CD4-positive, alpha-beta T cell treated with Interleukin-6 for 4 hours (primary cell): ENCODE measurements around the gene PRDM15.

Experiments used
- DNase-seq: peaks from one replicate; pipeline ENCODE4 v3.0.0-alpha.2; 2020; ENCODE audit warnings: mixed read lengths

The PRDM15 gene

DNA sequence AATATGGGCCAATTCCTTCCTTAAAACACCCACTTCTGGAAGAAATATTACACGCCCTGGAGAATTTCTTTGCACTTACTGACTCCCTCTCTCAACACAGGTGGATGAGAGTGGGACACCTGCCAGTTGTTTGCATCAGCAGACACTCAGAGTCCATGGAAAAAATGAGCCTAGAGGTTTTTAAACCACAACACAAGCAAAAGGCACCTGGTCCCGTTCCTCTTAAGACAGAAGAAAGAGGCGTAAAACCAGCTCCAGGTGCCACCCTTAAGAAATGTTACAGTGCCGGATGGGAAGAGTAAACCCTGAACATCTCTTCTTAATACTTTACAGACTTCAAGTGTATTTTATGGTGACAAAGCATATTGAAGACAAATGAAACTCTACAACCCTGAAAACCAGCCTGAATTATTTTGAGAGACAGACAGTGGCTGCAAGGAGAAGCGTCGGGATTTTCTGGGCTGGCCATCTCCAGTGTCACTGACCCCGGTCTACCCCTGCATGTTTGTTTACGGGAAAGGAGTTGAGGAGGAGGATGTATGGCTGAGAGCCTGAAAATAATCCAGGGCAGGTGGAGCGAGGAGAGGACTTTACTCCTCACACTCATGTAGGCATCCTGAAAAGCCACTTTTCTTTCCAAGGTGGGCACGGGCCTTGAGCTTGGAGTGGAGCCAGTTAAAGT lies 104.5 kb downstream of the PRDM15 start:
- DNase-seq = no peak

DNA sequence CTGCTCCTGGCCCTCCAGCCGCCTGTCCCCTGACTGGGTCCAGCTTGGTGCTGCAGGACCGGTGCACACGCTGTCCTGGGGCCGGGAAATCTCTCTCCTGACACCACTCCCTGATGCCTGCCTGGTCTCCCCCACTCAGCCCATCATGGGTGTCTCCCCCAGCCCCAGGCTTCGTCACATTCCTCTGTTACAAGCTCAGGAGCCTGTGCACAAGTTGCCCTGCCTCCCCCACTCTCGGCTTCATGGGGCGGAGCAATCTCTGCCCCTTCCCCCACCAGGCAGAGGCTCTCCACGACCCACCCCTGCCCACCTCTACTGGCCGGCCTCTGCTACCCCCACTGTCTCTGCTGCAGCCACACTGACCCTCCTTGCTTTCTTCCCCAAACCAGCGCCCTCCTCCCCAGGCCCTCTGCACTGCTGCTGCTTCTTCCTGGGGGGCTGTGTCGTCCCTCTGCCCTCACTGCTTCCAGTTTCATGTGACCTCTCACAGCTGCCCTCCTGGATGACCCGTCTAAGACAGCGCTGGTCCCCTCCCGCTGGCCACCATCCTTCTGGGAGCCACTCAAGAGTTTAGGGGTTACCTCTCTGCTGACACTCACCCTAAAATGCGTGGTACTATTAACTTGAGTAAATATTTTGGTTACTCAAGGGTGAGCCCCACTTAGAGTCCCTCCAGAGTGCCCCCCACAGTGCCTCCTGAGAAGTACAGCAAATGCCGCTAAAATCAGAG lies 106.6 kb downstream of the PRDM15 start:
- DNase-seq = no peak

DNA sequence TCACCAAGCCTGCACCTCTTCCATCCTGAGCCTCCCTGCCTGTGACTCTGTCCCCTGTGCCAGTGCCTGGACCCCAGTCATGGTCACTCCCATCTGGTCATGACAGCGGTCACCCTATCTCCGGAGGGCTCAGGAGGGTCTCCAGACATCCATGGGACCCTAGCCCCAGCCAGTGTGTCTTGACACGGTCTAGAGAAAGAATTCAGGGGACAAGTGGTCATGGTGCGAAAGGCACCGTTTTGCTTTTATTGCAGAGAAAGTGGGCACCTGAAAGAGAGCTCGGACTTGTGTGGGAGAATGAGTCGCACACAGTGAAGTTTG lies 107.6 kb downstream of the PRDM15 start:
- no peak for DNase-seq

DNA sequence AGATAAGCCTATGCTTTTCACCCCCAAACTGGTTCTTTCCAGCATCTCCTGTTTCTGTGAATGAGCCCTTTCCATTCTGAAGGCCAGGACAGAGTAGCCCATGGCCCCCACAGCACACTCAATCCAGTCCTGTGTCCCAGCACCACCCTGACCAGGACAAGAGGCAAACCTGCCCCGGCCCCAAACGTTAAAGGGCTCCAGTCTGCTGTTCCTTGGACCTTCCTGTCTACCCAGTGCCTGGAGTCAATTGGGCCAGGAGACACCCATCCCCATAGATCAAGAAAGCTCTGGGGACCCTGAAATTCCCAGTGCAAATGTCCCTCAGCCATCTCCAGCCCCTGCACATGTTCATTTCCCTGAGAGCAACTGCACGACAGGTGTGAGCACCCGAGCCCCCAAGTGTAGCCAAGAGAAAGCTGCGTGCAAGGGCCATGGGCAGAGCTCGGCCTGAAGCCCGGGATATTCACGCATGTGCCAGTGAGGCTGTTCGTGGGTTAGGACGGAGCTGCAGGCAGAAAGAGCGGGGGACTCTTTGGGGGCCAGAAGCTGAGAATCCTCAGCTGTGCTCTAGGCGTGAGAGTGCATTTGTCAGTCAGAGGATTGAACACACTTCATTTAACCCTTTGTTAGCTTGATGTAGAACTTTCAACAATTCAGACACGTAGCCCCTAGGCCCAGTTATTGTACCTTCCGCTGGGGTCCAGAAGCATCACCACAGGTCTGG lies 108.1 kb downstream of the PRDM15 start:
- DNase-seq = no peak

DNA sequence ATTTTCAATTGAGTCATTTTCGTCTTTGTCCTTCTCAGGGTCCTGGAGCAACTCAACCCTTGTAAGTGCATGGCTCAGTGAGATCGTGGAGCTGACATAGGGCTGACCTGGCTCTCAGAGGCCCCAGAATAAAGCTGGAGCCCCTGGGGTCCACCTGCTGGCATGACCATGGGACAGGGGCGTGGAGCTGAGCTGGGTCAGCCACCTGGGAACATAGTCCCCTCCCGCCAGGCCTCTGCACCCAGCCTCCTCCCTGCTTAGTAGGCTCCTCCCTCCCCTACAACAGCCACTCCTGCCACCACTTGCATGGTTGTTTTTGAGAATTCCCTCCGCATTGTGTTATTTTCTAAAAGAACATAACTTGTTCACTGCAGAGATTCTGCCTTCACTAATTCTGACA lies 109.2 kb downstream of the PRDM15 start:
- DNase-seq = no peak

DNA sequence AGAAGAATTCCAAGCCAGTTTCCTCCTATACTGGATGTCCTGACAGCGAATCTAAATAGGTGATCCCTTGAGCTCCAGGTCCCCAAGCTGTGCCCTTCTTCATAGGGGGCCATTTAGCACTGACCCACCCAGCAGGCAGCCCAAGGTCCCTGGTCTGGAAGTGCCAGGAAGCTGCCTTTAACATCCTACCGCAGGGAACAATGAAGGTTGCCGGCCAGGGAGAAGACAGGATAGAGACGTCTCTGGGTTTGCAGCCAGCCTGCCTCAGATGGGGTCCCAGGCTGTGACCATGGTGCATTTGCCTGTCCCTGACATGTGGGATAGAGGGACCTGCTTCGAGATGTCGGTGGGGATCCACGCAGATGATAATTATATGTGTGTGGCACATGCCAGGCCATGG lies 109.6 kb downstream of the PRDM15 start:
- DNase-seq = no peak

DNA sequence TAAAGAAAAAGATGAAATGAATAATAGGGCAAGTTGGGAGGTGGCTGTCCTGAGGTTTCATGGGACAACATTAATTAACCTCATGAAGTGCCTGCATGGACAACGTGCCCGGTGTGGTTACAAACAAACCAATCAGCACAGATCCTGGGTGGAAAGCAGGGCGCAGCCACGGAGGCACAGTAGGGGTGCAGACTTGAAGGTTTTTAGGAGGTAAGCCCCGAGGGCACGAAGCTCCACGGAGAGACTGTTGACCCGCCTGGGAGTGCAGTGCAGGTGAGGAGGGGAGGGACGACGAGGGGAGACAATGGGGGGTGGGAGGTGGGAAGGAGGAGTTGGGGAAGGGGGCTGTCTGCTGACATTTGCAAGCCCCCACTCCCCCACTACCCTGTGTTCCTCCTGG lies 110.0 kb downstream of the PRDM15 start:
- DNase-seq = no peak

DNA sequence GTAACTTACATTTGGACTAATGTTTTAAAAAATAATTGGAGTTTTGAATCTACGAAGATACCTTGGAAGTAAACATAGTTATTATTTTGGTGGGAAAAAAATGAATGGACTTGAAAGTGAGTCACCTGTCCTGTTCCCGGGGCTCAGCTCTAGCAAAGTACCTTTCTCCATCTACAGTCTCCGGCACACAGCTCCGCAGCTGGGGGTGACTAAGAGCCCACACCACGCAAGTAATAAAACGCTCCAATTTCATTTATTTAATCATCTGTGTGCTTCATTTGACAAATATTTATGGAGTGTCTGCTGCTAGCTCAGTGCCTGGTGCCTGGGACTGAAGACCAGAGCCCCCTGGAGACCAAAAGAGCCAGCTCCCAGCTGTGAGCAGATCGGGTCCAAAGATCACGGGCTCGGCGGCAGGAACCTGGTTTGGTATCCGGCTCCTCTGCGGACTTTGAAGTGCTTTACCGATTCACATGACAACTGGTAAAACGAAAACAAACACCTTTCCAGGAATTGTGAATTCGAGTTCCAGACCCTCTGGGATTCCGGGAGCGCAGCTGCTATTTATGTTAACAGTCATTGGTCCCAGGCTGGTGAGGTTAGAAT lies 110.6 kb downstream of the PRDM15 start:
- DNase-seq = peak; percentile 29

DNA sequence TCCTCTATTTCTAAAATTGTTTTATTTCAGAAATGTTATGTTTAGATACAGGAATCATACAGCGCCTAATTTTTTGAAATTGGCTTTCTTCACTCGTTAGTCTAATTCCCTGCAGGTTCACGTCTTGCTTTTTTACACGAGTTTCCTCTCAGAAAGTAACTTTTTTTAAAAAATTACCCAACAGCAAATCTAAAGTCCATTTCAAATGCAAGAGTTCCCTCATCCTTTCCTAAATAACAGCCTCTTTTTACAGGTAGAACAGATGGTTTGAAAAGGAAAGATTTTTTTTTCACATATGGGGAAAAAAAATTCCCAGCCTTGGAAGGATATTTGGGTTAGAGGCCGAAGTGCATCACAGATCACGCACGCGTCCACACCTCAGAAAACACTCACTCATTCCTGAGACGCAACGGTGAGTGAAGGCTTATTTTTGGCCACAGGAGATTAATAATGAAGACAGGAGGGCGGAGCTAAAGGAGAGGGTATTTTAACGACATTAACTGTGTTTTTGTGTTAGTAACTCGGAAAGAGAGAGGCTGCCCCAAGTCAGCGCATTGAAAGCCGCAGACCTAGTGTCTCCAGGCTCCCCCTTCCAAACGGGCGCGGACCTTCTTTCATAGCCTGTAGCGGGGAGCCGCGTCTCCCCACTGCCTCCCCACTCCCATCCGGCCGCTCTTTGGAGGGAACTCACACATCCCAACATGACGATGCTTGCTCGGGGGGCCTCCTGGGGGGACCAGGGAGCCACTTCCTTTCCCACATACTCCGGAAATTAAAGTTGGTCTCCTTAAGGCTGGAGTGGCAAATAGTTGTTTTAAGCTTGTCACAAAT lies 111.3 kb downstream of the PRDM15 start:
- DNase-seq = peak; percentile 7

DNA sequence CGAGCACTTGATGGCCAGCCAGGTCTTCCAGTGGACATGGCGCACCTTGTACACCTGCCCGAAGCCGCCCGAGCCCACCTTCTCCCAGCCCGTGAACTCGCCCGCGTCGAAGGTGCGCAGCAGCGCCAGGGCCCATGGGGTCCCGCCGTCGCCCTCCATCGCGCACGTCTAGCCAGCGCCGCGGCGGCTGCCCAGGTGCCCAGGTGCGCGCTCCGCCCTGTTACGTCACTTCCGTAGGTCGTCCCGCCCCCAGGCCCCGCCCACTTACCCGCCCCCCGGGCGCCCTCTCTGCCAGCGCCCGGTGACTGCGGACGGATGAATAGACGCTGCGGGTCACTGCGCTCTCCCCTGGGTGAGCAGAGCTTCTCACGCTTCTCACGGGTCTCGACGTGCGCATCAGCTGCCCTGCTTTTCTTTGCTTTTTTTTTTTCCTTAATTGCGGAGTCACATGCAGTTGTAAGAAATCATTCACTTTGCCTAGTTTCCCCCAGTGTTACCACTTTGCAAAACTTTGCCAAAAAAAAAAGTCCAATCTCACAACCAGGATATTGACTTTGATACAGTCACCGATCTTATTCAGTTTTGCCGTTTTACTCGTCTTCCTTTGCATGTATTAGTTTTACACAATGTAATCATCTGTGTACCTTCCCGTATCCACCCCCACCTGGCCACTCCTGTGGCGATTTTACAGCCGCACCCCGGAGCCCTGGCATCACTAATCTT lies 112.1 kb downstream of the PRDM15 start, which contains the start of gene RIPK4:
RIPK4 (minus strand) TSS at position 170 of the 723 bp plus-strand sequence; CDS start at position 159, 11 bp downstream.
- DNase-seq = peak; percentile 66

DNA sequence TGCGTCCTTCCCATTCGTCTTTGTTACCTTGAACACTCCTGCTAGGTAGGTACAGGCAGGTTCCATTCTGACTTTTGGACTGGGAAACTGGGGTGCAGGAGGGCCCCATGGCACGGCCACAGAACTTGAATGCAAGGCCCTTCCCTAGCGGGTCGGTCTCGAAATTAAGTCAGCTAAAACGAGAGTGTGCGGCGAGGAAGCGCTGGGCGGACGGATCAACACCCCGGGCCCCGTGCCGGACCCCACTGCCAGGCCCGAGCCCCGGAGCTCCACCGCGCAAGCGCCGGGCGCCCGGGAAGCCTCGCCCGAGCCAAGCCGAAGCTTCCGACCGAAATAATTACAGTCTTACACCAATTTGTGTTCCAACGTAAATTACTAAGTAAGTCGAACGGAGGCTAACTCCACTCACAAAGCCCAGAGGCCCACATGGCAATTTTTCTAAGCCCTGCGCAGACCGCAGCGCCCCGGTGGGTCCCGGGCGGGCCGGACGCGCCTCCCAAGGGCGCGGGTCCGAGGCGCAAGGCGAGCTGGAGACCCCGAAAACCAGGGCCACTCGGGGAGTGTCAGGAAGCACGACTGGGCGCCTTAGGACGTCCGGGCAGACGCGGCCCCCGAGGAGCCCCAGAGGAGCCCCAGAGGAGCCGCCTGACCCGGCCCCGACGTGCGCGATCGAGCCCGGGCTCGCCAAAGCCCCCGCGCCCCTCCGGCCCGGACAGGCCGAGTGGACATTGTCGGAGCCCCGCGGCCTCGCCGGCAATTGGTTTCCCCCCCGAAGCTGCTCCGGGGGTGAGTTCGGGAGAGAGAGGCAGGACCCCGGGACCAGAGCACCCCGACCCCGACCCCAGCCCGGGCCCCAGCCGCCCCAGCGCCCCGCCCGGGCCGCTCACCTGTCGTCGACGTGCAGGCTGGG lies 112.9 kb downstream of the PRDM15 start:
- no peak for DNase-seq

DNA sequence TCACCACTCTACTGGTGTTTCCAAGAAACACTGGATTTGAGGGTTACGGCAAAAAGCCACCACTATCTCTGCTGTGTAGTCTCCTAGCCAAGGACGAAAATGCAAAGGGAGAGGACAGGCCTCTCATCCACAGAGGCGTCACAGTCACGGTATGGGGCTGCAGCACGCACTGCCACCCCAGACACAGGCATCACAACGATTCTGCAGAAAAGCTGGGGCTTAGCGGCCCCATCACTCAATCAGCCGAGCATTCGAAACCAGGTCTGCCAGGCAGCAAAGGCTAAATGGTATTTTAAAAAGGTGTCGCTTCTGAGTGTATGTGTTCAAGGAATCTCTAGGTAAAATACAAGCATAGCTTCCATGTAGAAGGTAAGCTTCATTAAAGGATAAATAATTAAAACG lies 113.7 kb downstream of the PRDM15 start:
- no peak for DNase-seq

DNA sequence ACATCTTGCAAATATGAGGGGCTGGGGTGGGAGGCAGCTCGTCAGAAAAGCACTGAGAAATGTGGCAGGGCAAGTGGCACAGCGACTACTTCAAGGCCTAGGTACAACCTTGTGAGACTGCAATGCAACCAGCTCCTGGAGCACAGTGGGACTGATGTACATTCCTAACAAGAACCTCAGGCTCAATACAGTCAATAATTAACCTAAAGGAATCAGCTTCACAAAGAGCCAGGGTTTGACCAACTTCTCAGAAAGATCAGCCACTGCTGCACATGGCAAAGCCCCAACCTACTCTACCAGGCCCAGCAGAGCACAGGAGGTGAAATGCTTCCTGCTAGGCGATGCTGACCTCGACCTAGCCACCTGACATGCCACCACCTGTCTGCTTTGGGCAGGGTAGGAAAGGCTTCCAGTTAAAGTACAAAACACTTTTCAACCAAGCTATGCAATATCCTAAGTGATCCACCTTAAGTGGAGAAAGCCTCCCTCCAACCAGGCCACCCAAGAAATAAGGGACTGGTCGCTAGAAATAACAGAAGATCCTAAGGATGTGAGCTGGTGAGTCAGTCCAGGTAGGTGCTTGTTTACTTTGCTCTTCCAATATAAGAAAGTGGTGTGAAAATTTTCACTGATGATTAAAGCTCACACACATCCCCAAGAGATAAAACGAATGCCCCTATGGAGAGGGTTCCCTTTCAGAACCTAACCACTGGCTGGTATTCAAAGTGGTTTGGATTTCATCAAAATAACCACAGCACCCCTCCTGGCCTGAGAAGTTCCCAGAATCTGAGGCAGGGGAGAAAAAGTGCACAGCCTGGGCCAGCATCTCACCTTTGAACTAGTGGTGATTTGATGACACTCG lies 114.4 kb downstream of the PRDM15 start:
- DNase-seq = no peak

DNA sequence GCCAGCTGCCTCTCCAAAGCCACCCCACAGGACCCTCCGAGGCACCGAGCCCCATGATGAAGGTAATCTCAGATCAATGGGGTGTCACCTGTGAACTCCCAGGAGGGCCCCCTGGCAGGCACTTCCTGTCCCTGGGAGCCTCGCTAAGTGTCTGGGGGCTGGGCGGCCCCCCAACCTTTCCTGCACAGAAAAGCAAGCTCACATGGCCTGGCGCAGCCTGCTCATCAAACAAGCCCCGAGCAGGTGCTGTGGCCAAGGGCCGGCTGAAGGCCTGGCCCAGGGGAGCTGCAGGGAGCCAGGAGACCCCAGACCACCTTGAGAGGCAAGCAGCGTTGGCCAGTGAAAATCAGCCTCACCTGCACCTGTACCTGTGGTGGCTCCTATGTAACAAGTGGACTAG lies 115.1 kb downstream of the PRDM15 start:
- DNase-seq = no peak

DNA sequence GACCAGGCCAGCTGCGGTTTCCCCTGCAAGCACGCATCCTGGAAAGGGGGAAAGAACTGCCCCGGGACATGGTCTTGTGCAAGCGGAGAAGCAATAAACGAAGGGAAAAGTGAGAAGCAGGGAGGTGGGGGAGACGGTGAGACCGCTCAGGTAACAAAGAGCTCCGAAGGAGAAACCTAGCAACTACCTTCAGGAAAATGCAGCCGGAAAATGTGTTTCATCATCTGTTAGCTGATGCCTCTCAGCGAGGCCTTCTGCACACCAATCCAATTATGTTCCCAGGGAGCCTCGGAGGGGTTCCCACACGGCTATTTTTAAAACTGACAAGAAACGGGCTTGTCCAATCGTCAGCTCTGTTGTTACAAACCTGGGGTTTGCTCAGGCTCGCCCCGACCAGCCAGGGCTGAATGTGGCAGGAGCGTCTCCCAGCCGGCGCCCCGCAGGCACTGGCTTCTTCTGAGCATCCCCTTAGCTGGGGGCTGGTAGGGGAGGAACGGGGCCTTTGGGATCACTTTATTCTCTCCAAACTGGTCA lies 115.7 kb downstream of the PRDM15 start:
- DNase-seq = no peak

DNA sequence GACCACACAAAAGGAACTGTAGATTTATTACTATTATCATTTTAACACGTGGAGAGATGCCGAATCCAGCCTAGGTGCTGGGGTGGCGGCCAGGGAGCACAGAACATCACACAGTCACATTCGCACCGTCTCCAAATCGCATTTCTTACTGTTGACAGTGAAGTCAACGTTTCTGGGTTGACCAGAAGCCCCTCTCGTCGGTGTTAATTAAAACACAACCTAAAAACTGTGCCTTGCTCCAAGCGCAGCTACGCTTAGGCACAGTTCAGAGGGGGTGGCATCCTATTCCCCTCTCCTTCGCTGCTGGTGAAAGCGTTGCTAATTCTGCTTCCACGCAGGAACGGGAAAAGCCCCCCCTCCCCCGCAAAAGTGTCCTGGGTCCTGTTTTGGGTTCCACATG lies 116.4 kb downstream of the PRDM15 start:
- DNase-seq = no peak

DNA sequence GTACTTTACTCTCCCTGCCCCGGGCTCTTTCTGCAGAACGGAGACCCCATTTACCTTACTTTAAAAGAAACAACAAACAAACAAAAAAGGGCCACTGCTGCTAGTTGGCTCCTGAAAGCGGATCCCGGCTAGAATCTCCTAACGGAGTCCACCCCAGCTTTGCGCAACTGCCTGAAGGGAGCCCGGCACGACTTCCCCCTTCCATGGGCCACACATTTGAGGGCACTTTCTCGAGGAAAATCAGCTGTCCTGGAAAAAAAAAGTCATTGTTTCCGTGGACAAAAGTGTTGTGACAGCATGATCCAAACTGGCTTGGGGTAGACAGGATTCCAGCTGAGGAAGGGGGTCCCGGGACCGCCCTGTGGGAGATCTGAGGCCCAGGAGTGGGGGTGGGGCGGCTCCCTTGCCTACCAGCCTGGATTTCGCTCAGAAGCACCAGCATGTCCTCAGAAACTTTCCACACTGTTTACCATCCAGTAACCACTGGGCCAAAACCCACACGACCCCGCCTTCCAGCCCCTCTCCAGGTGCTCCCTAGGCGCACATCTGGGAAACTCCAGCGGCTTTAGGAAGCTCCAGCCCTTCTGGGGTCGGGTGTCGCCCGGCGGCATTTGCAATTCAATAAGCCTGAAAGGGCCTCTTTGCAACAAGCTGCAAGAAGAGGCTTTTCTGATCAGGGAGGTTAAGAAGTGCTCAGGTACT lies 117.1 kb downstream of the PRDM15 start:
- DNase-seq = no peak

DNA sequence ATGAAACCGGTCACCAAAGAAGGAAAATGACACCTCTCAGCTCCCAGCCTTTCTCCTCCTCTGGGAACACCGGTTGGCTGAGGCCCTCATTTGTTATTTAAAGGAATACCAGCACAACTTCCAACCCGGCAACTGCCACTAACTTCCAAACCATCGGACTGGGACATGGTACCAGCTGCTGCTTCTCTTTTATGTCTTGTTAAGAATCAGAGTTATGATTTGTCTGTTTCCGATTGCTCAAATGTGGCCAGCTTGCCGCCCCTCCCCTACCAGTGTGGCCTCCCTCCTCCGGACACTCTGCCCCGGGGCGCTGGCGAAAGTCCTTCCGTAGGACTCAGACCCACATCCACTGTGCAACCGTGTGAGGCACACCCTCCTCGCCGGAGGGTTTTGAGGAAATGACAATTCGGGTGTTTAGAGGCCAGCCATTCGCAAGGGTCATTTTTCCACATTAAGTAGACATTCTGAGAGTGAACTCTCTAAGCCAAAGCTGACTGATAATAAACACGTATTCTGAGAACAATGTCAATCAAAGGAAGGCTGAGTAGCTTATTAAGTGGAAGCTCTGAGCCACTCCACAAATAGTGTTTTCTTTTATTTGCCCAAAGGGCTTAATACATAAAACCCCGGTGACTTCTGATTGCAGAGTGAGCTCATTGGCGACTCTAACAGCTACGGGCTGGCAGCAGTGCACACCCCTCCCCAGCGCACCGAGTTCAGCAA lies 117.8 kb downstream of the PRDM15 start:
- no peak for DNase-seq
